GM19238 (cell line): ENCODE results near the gene LPP.

Experiments
- DNase-seq: peaks from one replicate; pipeline ENCODE4 v3.0.0; 2011; ENCODE audit warnings: low spot score; ENCODE audit not compliant: insufficient read length

The LPP gene

DNA sequence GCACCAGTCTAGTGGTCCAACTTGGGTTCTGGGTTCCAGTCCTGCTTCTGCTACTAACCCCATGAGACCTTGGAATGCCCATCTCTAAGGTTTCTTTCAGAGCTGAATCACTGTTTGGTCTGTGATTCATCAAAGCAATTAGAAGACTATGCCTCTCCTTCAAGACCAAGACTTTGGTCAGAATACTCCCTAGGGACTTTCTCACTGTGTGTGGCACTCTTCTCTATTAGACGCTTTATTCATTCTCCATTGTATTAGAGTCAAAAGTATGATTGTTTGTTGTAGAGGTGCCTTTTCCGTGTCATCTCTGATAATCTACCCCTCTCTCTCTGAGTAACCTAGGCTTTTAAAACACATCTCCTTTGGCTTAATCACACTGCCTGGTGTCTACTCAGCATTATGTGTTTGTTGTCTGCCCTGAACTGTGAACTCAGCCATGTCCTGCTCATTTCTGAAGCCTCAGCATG is 90.5 kb downstream of the LPP start:
- no peak for DNase-seq

- no peak for DNase-seq
Measured at GRCh38 chr3:188246905-188247304, 92.9 kb downstream of the LPP start.

GRCh38 chr3:188248036-188248561 is 94.1 kb downstream of the LPP start:
- no peak for DNase-seq

DNA sequence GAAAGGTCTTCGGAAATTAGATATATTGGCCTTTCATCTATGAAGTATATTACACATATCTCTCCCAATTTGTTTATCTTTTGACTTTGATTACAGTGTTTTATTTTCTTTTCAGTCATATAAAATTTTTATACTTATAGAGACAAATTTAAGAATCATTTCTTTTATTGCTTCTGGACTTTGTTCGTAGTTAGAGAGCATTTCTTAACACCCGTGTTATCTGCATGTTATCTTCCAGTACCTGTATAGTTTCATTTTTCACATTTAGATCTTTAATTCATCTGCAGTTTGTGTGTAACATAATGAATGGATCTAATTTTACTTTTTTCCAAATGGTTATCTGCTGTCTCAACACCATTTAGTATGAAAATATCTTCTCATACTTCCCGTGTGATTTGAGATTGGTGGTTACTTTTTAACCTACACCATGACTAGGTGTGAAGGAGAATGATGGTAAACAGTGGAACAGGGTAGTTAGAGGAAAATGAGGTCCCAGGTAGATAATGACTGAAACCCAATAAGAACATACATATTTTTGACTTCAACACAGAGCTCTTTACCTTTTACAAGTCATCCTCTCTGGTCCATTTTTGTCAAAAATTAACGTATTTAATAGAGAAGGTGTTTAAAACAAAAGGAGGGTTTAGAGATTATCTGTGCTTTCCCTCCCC is 99.3 kb downstream of the LPP start:
- no peak for DNase-seq

DNA sequence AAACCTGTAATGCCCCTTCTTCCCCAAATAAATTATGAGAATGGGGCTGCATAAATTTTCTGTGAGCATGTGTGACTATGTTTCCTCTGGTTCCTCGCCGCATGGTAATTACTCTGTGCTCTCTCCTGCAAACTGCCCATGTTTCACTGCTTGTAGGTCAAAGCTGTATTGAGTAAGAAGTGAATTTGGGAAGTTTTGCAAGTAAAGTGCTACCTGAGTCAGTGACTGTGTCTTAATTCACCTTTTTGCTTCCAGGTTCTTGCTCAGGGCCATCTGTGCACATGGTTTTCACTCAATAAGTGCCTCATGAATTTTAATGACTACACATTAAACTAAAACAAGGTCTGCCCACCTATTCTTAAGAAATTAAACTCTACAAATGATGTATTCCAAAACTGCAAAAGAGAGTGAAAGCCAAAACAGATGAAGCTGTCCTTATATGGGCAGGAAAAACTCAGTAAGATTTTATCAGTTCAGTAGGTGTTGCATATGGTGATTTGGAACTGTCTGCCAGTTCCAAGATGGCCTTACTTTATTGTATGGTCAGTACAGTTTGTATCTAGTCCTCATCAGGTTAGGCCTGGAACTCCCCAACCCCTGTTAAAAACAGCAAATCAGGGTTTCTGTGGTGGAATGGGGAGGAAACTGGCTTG is 100.0 kb downstream of the LPP start:
- no peak for DNase-seq

GRCh38 chr3:188254520-188255070 is 100.6 kb downstream of the LPP start:
- DNase-seq, result no peak

GRCh38 chr3:188255190-188255589 is 101.2 kb downstream of the LPP start:
- no peak for DNase-seq

DNA sequence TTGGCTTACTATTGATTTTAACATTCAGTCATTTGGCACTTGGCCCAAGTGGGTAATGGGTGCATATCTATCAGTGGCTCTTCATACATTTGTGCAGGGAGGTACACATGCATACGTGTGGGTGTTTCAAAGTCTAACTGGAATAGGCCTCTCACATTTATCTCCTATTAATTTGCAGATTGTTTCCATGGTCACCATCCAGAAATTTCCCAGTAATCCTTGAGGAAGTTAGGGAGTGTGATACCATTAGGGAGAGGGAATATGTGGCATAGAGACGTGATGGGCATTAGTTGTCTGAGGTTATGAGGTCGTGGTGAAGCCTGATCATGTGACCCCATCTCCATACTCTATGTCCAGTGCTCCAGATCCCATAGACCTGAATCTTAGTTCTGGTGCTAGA is 102.8 kb downstream of the LPP start:
- no peak for DNase-seq

DNA sequence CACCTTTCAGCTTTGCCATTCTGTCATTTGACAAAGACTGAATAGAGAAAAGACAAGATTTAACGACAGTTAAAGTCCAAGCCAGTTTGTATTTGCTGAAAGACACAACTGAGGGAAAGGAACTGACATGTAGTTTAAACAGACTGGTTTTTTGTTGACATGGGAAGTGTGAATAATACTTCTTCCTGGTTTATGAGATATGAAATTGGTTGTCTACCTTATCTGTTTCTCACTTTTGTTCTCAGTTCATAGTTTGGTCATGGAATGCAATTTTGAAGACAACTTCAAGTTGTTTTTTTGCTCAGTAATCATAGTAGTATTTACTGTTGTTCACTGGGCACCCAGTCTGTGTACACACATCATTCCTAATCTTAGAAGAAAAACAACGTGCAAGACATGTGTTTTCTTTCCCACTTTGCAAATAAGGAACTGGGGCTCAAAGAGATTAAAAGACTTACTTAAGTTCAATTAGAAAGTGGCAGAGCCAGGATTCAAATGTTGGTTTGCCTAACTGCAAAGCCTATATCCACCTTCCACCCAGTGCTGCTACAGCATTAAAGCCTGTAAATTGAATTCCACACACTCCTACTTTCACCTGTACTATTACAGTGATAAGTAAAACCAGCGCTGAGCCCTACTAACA is 103.5 kb downstream of the LPP start:
- DNase-seq, result no peak

GRCh38 chr3:188259191-188259590 is 105.2 kb downstream of the LPP start:
- DNase-seq, result no peak

DNA sequence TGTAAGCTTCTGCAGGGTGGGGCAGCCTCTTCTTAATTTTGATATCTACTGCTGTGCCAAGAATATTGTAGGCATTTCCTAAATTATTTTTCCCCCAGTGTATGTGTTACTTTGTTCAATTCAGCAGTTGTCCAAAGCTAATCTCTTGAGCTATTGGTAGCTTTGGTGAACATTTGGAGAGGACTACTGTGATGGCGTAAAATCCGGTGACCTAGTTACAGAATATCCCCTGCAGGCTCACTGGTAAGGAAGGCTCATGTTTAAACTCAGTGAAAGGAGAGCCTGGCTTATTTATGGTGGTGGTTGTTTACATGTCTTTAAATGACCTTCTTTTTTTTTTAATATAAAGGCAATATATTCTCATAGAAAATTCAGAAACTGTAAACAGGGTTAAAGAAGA is 105.6 kb downstream of the LPP start:
- no peak for DNase-seq

DNA sequence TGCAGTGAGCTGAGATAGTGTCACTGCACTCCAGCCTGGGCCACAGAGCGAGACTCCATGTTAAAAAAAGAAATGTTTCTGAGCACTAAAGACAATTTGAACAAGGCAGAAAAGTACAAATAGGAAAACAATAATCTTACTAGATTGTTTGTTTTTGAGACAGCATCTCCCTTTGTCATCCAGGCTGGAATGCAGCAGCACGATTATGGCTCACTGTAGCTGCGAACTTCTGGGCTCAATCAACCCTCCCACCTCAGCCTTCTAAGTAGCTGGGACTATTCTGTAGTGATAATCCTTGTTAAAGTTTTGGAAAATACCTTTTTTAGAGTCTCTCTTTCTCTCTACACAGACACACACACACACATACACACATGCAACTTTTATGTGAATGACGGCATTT is 107.1 kb downstream of the LPP start:
- DNase-seq, result no peak

GRCh38 chr3:188262488-188262887 is 108.5 kb downstream of the LPP start:
- no peak for DNase-seq

DNA sequence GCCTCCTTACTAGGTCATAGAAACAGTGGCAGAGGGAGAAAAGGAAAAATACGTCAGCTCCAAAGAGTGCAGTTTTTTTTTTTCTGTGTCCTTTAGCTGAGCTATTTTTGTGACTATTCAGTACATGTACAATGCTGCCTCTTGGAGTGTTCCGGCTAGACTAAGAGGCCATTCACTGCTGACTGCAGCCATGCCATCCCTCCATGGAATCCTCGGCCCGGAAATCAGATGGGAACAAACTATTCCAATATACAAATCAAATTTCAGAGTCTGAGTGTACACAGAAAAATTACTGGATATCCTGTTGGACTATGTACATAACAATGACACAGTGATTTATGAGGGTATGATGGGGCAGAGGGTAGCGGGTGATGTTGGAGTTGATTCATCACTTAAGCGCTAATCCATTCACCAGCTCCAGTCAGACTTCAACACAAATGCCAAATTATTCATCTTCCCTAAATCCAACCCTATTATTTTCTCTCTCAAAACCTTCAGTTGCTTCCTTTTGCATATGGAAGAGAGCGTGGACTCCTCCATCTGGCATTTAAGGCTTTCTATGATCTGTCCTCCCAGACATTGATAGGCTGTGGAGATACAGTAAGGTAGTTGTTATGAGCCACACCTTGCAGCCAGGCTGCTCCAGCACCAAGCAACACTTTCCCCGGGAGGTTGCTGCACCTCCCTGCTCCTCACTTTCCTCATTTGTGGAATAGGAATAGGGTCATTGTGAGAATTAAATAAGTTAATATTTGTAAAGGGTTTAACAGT is 109.1 kb downstream of the LPP start:
- no peak for DNase-seq

DNA sequence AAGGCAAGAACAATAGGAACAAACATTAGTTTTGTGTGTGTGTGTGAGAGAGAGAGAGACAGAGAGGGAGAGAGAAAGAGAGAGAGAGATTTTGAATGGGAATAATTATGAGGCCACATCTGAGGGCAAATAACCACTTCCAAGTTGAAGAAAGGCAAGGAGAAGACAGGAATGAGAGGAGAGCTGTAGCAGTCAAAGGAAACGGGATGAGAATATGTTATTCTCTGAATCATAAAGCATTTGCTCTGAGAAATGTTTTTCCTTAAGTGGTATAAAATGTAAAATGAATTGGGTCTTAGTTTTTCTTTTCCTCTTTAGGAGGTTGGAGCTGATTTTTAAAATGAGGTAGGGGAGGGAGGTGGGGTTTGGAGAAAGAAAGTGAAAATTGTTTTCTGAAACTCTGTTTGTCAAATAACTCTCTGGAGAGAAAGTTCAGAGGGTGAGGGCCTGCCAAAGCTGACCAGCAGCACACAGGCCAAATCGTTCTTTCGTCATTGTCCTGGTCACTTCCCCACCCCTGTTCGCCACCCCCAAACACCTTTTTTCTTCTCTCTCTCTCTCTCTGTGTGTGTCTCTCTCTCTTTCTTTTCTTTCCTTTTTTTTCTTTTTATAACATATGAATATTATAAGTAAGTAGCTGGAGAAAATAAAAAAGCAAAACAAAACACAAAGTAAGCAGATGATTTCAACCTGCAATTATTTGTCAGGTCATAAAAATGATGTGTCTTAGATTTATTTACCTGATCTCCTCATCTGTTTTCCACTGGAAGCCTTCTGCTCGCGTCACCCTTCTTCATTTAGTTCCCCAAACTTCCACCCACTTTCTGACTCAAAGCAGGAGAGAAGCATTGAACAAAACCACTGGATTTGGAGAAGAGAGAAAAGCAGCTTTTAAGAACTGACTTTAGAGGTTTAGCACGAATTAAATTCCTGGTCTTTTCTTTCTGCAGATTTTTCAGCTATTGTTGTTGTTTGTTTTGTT is 110.6 kb downstream of the LPP start:
- no peak for DNase-seq

GRCh38 chr3:188266562-188267274 is 112.8 kb downstream of the LPP start:
- no peak for DNase-seq

DNA sequence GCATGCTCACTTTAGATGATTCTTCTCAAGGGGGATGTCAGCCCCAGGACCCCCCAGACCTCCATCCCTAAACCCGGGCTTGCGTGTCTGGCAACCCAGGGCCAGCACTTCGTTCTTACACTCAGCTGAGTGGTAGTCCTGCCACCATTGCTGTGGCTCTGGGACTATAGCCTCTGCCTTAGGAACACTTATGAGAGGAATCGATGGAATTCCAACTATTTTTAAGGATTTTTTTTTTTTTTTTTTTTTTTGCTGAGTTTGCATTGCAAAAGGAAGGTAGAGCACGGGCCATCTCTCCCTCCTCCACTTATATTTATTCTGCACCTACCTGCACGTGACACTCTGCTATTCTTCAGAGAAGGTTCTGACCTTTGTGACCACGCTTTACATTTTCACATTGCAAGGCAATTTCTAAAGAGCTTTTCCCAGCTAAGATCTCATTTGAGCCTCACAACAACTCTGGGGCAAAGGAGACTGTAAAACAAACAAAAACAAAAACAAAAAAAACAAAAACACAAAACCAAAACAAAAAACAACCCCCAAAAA is 113.9 kb downstream of the LPP start:
- DNase-seq, result no peak

- no peak for DNase-seq
Measured at GRCh38 chr3:188268336-188268735, 114.4 kb downstream of the LPP start.

DNA sequence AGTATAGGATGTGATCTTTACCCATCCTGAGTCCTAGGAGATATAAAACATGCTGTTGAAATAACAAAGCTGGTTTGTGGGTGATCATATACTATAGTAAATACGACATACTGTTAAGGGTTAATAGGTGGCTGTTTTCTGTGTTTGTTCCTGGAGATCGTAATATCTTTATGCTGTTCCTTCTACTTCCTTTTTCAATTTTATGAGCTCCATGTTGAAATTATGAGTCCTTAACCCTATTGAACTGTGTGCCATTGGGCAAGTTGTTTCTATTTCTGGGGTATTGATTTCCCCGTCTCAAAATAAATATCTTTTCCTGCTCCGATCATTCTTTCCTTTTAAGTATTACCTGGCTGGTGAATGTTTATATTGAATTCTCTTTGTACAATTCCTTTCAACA is 115.1 kb downstream of the LPP start:
- no peak for DNase-seq
